Mucosa of rectum (tissue), 2 donors: ENCODE measurements around the gene PRPF19.

Experiments
- H3K27ac ChIP-seq, 2 donors: one replicate each; pipeline ENCODE4 v1.7.0; 2013; ENCODE audit warnings: inconsistent platforms in 2 of 2, low read depth in 2 of 2, low read length in 2 of 2
- H3K27me3 ChIP-seq, 2 donors: one replicate each; pipeline ENCODE4 v1.7.0; 2013; ENCODE audit warnings: low read length in 2 of 2; ENCODE audit not compliant: control insufficient read depth in 2 of 2, insufficient read depth in 2 of 2
- H3K36me3 ChIP-seq, 2 donors: one replicate each; pipeline ENCODE4 v1.7.0; 2013; ENCODE audit warnings: low read length in 2 of 2; ENCODE audit not compliant: control insufficient read depth in 2 of 2, insufficient read depth in 2 of 2
- H3K4me1 ChIP-seq, 2 donors: one replicate each; pipeline ENCODE4 v1.7.0; 2013; ENCODE audit warnings: low read length in 2 of 2, mild to moderate bottlenecking in 1 of 2; ENCODE audit not compliant: control insufficient read depth in 2 of 2, insufficient read depth in 2 of 2
- H3K4me3 ChIP-seq, 2 donors: one replicate each; pipeline ENCODE4 v1.7.0; 2013; ENCODE audit warnings: low read length in 2 of 2
- H3K9ac ChIP-seq, 2 donors: one replicate each; pipeline ENCODE4 v1.7.0; 2013; ENCODE audit warnings: low read length in 2 of 2, low read depth in 1 of 2, mild to moderate bottlenecking in 1 of 2
- H3K9me3 ChIP-seq, 2 donors: one replicate each; pipeline ENCODE4 v1.7.0; 2013; ENCODE audit warnings: low read length in 2 of 2; ENCODE audit not compliant: control insufficient read depth in 2 of 2
- donor health status: healthy.
- donor health status: Normal muscosa, but diverticular disease.

The PRPF19 gene

DNA sequence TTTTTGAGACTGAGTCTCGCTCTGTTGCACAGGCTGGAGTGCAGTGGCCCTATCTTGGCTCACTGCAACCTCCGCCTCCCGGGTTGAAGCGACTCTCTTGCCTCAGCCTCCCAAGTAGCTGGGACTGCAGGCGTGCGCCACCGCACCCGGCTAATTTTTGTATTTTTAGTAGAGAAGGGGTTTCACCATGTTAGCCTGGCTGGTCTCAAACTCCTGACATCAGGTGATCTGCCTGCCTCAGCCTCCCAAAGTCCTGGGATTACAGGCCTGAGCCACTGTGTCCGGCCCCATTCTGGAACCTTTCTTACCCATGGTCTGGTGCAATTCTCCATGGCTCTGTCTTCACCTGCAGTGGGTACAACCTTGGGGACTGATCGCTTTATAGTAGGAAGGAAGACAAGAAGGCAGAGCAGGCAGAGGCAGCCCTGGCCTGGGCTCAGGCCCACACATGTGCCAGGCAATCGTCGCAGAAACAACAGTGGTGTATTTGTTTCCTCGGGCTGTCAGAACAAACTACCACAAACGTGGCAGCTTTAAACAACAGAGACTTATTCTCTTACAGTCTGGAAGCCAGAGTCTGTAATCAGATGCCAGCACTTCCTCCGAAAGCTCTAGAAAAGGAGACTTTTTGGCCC, 46.7 kb downstream of the PRPF19 start:
- Histone ChIP-seq H3K36me3 (no peaks in the 10 kb centered on the region), H3K27me3 (no peaks in the 10 kb centered on the region), H3K9me3 (no peaks in the 10 kb centered on the region), H3K4me3 (no peak overlapping the region), H3K9ac (no peak overlapping the region), H3K4me1 (peaks cover 0 to 10% of the 10 kb centered on the region in 2 donors), H3K27ac (no peak overlapping the region)

GRCh38 chr11:60858731-60859464, 47.5 kb downstream of the PRPF19 start:
- no peaks in the 10 kb centered on the region for H3K36me3 ChIP-seq
- no peaks in the 10 kb centered on the region for H3K9me3 ChIP-seq

GRCh38 chr11:60858236-60858635, 48.1 kb downstream of the PRPF19 start:
- H3K27ac ChIP-seq, result peak overlapping the region; percentile 26 to 58
- no peaks in the 10 kb centered on the region for H3K27me3 ChIP-seq
- H3K4me3 ChIP-seq, result no peak overlapping the region
- peaks cover 0 to 13% of the 10 kb centered on the region in 2 donors for H3K4me1 ChIP-seq
- no peaks in the 10 kb centered on the region for H3K36me3 ChIP-seq
- peak overlapping the region in 1 of 2 donors; percentile 4 for H3K9ac ChIP-seq
- H3K9me3 ChIP-seq, result no peaks in the 10 kb centered on the region

More at GRCh38 chr11:60858731-60859464, 47.5 kb downstream of the PRPF19 start:
- Histone ChIP-seq H3K4me3 (no peak overlapping the region), H3K9ac (no peak overlapping the region), H3K27me3 (no peaks in the 10 kb centered on the region), H3K4me1 (peaks cover 0 to 10% of the 10 kb centered on the region in 2 donors), H3K27ac (peak overlapping the region in 1 of 2 donors; percentile 58)

- H3K4me1 ChIP-seq, result peaks cover 3 to 18% of the 10 kb centered on the region in 2 donors
- H3K36me3 ChIP-seq, result no peaks in the 10 kb centered on the region
- no peaks in the 10 kb centered on the region for H3K9me3 ChIP-seq
- no peaks in the 10 kb centered on the region for H3K27me3 ChIP-seq
- peak overlapping the region; percentile 49 to 58 for H3K27ac ChIP-seq
- H3K9ac ChIP-seq, result no peak overlapping the region
- H3K4me3 ChIP-seq, result no peak overlapping the region
Measured at GRCh38 chr11:60857378-60858232, 48.8 kb downstream of the PRPF19 start.

DNA sequence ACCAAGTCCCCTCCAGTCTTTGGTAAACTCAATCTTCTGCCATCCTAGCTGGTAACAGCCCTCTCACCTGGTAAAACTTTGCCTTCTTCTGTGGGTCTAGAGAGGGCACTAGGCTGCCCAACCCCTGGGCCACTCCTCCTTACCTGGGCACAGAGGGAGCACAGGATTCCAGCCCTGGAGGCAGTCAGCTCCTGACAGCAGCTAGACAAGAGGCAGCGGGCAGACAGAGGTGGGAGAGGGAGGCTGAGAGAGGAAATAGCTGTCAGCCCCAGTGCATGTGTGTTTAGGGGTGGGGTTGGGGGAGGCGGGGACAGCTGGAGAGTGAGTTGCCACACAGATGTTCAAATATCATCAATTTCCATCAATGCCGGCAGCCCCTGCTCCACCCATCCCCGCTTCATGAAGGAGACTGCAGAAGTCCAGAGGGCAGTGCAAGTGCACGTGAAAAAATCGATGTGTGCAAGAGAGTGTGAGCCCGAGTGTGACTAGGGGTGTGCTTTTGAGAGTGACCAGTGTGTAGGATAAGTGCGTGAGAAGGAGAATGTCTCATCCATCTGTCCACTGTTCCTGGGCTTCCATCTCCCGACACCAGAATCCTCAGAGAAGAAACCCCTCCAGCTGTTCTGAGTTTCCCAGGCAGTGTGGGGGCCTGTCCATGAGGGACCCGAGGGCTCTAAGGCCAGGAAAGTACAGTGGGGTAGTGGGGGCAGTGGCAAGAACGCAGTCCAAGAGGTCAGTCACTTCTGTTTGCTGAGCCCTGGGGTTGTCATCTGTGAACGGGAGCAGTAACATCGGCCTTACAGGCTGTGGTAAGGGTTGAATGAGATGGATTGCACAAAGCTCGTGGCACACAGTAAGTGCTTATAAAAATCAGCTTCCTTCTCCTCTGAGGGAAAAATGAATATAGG, 50.4 kb downstream of the PRPF19 start, which contains the start of gene PTGDR2:
PTGDR2 (minus strand) TSS at position 225 of the 908 bp plus-strand sequence. CDS start 2,228 bp downstream, outside the sequence.
- Histone ChIP-seq H3K9me3 (no peaks in the 10 kb centered on the region), H3K27ac (peak within 1 kb of the TSS; percentile 36 to 61), H3K9ac (peak within 1 kb of the TSS; percentile 41 to 53), H3K4me1 (peaks cover 10 to 24% of the 10 kb centered on the region in 2 donors), H3K27me3 (no peaks in the 10 kb centered on the region), H3K4me3 (peak within 1 kb of the TSS; percentile 31 to 68), H3K36me3 (peaks cover 4 to 8% of the 10 kb centered on the region in 2 donors)

- Histone ChIP-seq H3K27ac (peak overlapping the region; percentile 36 to 61), H3K9me3 (no peaks in the 10 kb centered on the region), H3K27me3 (no peaks in the 10 kb centered on the region), H3K4me3 (peak overlapping the region; percentile 31 to 68), H3K36me3 (peaks cover 10 to 14% of the 10 kb centered on the region in 2 donors), H3K9ac (peak overlapping the region; percentile 44 to 53), H3K4me1 (peaks cover 10 to 24% of the 10 kb centered on the region in 2 donors)
Measured at GRCh38 chr11:60854847-60855725, 51.3 kb downstream of the PRPF19 start.

GRCh38 chr11:60854140-60854846, 52.1 kb downstream of the PRPF19 start:
- peak overlapping the region in 1 of 2 donors; percentile 68 for H3K4me3 ChIP-seq
- peaks cover 10 to 24% of the 10 kb centered on the region in 2 donors for H3K4me1 ChIP-seq
- no peak overlapping the region for H3K27ac ChIP-seq
- no peaks in the 10 kb centered on the region for H3K27me3 ChIP-seq
- peak overlapping the region in 1 of 2 donors; percentile 44 for H3K9ac ChIP-seq
- peaks cover 12 to 20% of the 10 kb centered on the region in 2 donors for H3K36me3 ChIP-seq
- H3K9me3 ChIP-seq, result no peaks in the 10 kb centered on the region
